ENCODE measurements around the gene DZANK1. TPM values are rescaled to one million over a fixed set of nuclear protein-coding genes. Genes with fewer than 3 reads are reported as not detected.

Gene DZANK1
- total and polyA plus RNA-seq, 2 experiments from 2014 or later = 7.9 to 8.3 TPM

DNA sequence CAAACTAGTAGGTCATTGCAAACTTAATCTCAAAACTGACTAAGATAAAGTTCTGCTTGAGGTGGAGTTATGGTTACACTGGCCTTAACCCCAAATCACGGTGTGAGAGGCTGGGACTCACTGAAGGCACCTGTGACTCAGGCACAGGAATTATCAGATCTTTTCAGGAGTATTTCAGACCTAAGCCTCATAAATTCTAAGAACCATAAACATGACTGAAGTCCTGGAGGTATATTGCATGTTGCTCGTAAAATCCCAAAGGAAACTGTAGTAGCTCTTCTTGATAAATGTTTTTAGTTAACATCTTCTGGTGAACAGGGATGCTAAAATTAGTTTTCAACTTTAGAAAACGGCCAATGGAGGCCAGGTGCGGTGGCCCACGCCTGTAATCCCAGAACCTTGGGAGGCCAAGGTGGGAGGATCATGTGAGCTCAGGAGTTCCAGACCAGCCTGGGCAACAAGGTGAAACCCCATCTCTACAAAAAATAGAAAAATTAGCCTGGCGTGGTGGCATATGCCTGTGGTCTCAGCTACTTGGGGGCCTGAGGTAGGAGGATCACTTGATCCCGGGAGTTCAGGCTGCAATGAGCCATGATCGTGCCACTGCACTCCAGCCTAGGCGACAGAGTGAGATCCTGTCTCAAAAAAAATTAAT is 36.5 kb downstream of the DZANK1 start:
- Histone ChIP-seq H3K4me3 (no peak overlapping the region), H3F3A (replicated peaks; ENCODE audit: low read depth) (no peaks in the 10 kb centered on the region), H3K4me2 (no peak overlapping the region), H4K20me1 (replicated peaks; ENCODE audit: insufficient read depth) (no peaks in the 10 kb centered on the region), H3K4me1 (ENCODE audit: insufficient read depth) (no peaks in the 10 kb centered on the region), H3K79me2 (replicated peaks; ENCODE audit: insufficient read depth) (no peaks in the 10 kb centered on the region), H3K36me3 (ENCODE audit: insufficient read depth) (no peaks in the 10 kb centered on the region), H3K9me2 (ENCODE audit: insufficient read depth) (no peaks in the 10 kb centered on the region), H3K27me3 (ENCODE audit: insufficient read depth) (no peaks in the 10 kb centered on the region), H2AFZ (no peak overlapping the region), H3K27ac (ENCODE audit: low read depth) (no peak overlapping the region)
- no peaks in the 10 kb centered on the region for H3K36me3 Mint-ChIP-seq (ENCODE audit: low read depth)
- no peaks in the 10 kb centered on the region for H3K4me1 Mint-ChIP-seq
- TF ChIP-seq POLR2AphosphoS5 (IDR thresholded peaks at IDR 0.05; ENCODE audit: low read depth) (no peak), ZNF114 (CRISPR knock-in tag; IDR thresholded peaks at IDR 0.05) (no peak), STAT1 (IDR thresholded peaks at IDR 0.05; ENCODE audit: unreplicated experiment) (no peak), NANOG (IDR thresholded peaks at IDR 0.05; ENCODE audit: borderline replicate concordance) (no peak), EZH2 (IDR thresholded peaks at IDR 0.05; ENCODE audit: low read depth, unreplicated experiment) (no peak), REST (IDR thresholded peaks at IDR 0.05; ENCODE audit: unreplicated experiment) (no peak), ZNF462 (CRISPR knock-in tag; IDR thresholded peaks at IDR 0.05) (no peak), CREB1 (CRISPR knock-in tag; IDR thresholded peaks at IDR 0.05; ENCODE audit: low read depth) (no peak), JUNB (IDR thresholded peaks at IDR 0.05; ENCODE audit: unreplicated experiment) (no peak), CTCF (conservative IDR thresholded peaks at IDR 0.05; ENCODE audit: low read depth in 2 of 2) (no peak), EZH2phosphoT487 (IDR thresholded peaks at IDR 0.05; ENCODE audit: unreplicated experiment) (no peak), ZNF331 (CRISPR knock-in tag; IDR thresholded peaks at IDR 0.05; ENCODE audit: low read depth) (no peak), ETS1 (IDR thresholded peaks at IDR 0.05) (no peak)
- H3K9me3 Mint-ChIP-seq = no peaks in the 10 kb centered on the region
- H3K4me3 Mint-ChIP-seq = no peak overlapping the region
- no peak for ATAC-seq
- no peak for DNase-seq (ENCODE audit: low spot score)
- H3K27me3 Mint-ChIP-seq (ENCODE audit: insufficient read depth, low read depth, poor library complexity) = peaks cover 4% of the 10 kb centered on the region
- no peak overlapping the region for H3K27ac Mint-ChIP-seq
